ENCODE measurements around the gene SULT1A2. TPM values are rescaled to one million over a fixed set of nuclear protein-coding genes. Genes with fewer than 3 reads are reported as not detected.

SULT1A2 gene
- total and polyA plus RNA-seq, 2 of the 13 experiments (the other 11 are each of a cell fraction or from before 2014, with no cell fraction given), result 33.0 to 34.2 TPM

- no peak for TF ChIP-seq ZNF333 (CRISPR knock-in tag; IDR thresholded peaks at IDR 0.05; ENCODE audit: borderline replicate concordance)
Observed at GRCh38 chr16:28586466-28586865, 10.4 kb downstream of the SULT1A2 start (continued).

- H3K9ac ChIP-seq (ENCODE audit: insufficient read depth, low read depth, low read length), result no peak overlapping the region
- no peaks in the 10 kb centered on the region for H3K9me3 ChIP-seq (ENCODE audit: low read length)
- DNase-seq (ENCODE audit: low spot score) (no peak), FAIRE-seq (no peak), ATAC-seq (no peak)
- H3K4me3 ChIP-seq (replicated peaks in 1 of 3; ENCODE audit: insufficient read depth in 1 of 3, low read depth in 2 of 3, low read length in 3 of 3), result no peak overlapping the region
- H4K20me1 ChIP-seq (ENCODE audit: insufficient read depth, low read length), result no peaks in the 10 kb centered on the region; the same call in 1 of the 2 replicates
- H3K4me1 ChIP-seq (ENCODE audit: insufficient read depth, low read length), result peaks cover 8% of the 10 kb centered on the region
- no peak overlapping the region for H3K27ac ChIP-seq (ENCODE audit: extremely low read length, insufficient read depth, low read length)
- H3K27me3 ChIP-seq (ENCODE audit: control insufficient read depth in 1 of 2, insufficient read depth in 2 of 2, low read length in 2 of 2), result no peaks in the 10 kb centered on the region
- H3K4me2 ChIP-seq (ENCODE audit: low read depth, low read length), result no peak overlapping the region
- TF ChIP-seq ZNF468 (CRISPR knock-in tag; IDR thresholded peaks at IDR 0.05) (no peak), ZNF292 (CRISPR knock-in tag; IDR thresholded peaks at IDR 0.05; ENCODE audit: borderline replicate concordance, low read depth) (no peak), ZNF768 (CRISPR knock-in tag; IDR thresholded peaks at IDR 0.05) (no peak), KLF11 (CRISPR knock-in tag; IDR thresholded peaks at IDR 0.05) (no peak), ZSCAN9 (CRISPR knock-in tag; IDR thresholded peaks at IDR 0.05; ENCODE audit: borderline replicate concordance) (no peak), ZIK1 (CRISPR knock-in tag; IDR thresholded peaks at IDR 0.05; ENCODE audit: borderline replicate concordance, low read depth) (no peak), TBL1XR1 (IDR thresholded peaks at IDR 0.05; ENCODE audit: borderline replicate concordance, low read length, partially characterized antibody) (no peak), ZNF282 (IDR thresholded peaks at IDR 0.05; ENCODE audit: partially characterized antibody) (no peak), PCBP1 (IDR thresholded peaks at IDR 0.05; ENCODE audit: borderline replicate concordance, low read depth, low read length) (no peak), TBX3 (IDR thresholded peaks at IDR 0.05; ENCODE audit: borderline replicate concordance) (no peak), GATA4 (IDR thresholded peaks at IDR 0.05; ENCODE audit: borderline replicate concordance, low read depth) (no peak), ZNF317 (CRISPR knock-in tag; IDR thresholded peaks at IDR 0.05) (no peak), MED1 (CRISPR knock-in tag; IDR thresholded peaks at IDR 0.05) (no peak), ZNF550 (CRISPR knock-in tag; IDR thresholded peaks at IDR 0.05; ENCODE audit: borderline replicate concordance) (no peak), BRCA1 (CRISPR knock-in tag; IDR thresholded peaks at IDR 0.05) (no peak), ZNF225 (CRISPR knock-in tag; IDR thresholded peaks at IDR 0.05) (no peak), ZNF138 (CRISPR knock-in tag; IDR thresholded peaks at IDR 0.05; ENCODE audit: low read depth) (no peak), ZNF431 (CRISPR knock-in tag; IDR thresholded peaks at IDR 0.05; ENCODE audit: borderline replicate concordance, low read depth) (no peak), WIZ (CRISPR knock-in tag; IDR thresholded peaks at IDR 0.05) (no peak)
- intact Hi-C loops (cut with micrococcal nuclease; ENCODE audit: unreplicated experiment), result no loop called here
- ChIA-PET CTCF (ENCODE audit: low intra/inter-chr PET ratio, low total read pairs) (no interaction called here), POLR2A (interaction anchor here (2.1 kb wide), 1 partner anchor 11 kb away, joined by 7 read pairs; the partner anchor contains the start of gene SULT1A2)
- BruUV-seq (replicated peaks), result no TSS peak
- in situ Hi-C loops (cut with HindIII; ENCODE audit: extremely low pct_ligation_motif_present, low pct_unique_long_range_greater_than_20kb), result no loop called here
- H2AFZ ChIP-seq (ENCODE audit: low read length), result no peak overlapping the region
- WGBS (ENCODE audit: low lambda C conversion rate), result 94% methylated on average over 11 of the region's 11 CpGs
- H3K36me3 ChIP-seq (replicated peaks in 1 of 2; ENCODE audit: control insufficient read depth in 1 of 2, insufficient read depth in 2 of 2, low read length in 2 of 2), result peaks cover 30 to 65% of the 10 kb centered on the region in 2 experiments
- no peaks in the 10 kb centered on the region for H3K79me2 ChIP-seq (ENCODE audit: insufficient read depth, low read length)
Observed at GRCh38 chr16:28585674-28586073, 11.2 kb downstream of the SULT1A2 start.
